Measurements from ENCODE around the gene NOD2.

NOD2 gene

DNA sequence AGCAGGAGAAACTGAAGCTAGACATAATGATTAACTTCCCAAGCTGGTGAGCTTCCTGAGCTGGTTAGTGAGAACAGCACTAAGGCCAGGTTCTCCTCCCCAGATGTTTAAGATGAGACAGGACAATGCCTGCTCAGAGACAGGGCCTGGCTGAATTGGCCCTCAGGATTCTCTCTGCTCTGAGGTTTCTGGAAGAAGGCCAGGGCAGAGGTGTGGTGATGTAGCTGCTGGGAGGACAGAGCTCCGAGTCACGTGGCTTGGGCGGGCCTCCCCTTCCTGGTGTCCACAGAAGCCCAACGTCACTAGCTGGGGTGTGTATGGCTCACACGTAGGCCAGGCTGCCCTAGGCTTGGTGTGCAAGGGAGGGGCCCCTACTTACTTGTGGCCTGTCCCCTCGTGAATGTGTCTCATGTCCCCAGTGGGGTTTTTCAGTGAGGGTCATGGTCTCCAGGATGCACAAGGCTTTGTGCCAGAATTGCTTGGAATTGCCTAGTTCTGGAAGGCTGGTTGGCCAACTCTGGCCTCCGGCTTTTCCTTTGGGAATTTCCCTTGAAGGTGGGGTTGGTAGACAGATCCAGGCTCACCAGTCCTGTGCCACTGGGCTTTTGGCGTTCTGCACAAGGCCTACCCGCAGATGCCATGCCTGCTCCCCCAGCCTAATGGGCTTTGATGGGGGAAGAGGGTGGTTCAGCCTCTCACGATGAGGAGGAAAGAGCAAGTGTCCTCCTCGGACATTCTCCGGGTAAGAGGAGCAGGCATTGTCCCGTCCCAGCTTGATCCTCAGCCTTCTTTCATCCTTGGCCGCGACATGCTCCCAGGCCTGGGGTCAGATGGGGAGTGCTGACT is 3.4 kb downstream of the NOD2 start:
- peak; percentile 92 for FAIRE-seq
- no peak for DNase-seq (ENCODE audit: insufficient read length)
- TF ChIP-seq POLR2AphosphoS5 (IDR thresholded peaks at IDR 0.05; ENCODE audit: low read depth, low read length) (no peak), POLR2A (IDR thresholded peaks at IDR 0.05; ENCODE audit: low read depth, low read length) (peak; percentile 31; the same call in 1 of the 2 replicates), TAF1 (IDR thresholded peaks at IDR 0.05; ENCODE audit: borderline replicate concordance, low read depth, low read length) (no peak)

DNA sequence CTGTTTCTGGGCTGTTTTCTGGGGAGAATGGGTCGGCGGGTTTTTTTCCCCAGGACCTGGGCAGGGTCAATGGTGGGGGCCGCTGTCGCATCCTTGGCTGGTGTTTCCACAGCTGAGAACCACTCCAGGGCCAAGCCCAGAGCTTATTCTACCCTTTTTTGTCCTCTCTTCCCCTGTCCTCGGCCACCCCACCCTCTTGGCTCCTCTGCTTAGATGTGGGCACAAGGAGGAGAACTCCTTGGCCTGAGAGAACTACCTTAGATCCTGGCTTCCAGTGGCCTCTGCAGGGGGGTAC is 4.0 kb downstream of the NOD2 start:
- TF ChIP-seq TAF1 (IDR thresholded peaks at IDR 0.05; ENCODE audit: borderline replicate concordance, low read depth, low read length) (no peak), POLR2A (IDR thresholded peaks at IDR 0.05; ENCODE audit: low read depth, low read length) (no peak), POLR2AphosphoS5 (IDR thresholded peaks at IDR 0.05; ENCODE audit: low read depth, low read length) (no peak)
- FAIRE-seq (no peak), DNase-seq (ENCODE audit: insufficient read length) (no peak)

DNA sequence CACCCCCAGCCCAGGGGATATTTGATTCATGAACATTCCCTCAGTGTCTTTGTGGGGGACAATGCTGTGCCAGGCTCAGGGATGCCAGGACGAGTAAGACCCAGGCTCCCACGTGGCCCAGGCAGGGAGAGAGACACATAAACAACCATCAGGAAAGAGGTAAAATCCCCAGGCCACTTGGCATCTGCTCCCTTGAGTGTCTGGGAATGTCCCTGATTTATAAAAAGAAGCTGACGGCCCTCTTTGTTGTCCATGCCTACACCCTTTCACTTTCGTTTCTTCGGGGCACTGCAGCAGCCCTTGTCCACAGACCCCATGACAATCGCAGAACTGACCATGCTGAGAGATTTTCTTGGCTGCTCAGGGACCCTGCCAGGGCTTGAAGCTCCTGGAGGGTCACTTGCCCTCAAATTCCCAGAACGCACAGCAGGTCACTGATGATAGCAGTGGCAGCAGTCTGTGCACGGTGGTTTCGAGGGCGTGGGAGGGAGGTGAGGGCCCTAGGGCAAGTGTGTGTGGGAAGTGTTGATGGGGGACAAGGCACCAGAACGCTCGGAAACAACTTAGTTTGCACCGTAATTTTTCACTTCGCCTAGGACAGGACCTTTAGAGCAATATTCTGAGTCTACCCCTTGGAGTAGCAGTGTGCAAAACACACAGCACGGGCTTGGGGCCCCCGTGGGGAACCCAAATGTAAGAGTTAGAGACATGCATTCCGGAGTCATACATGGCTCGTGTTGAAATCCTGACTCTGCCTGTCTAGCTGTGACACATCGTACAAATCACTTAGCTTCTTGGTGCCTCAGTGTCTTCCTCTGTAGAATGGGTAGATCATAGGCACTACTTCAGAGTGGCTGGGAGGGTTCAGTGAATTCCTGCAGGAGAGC is 4.7 kb downstream of the NOD2 start:
- TF ChIP-seq POLR2A (IDR thresholded peaks at IDR 0.05; ENCODE audit: low read depth, low read length), result no peak
- TF ChIP-seq POLR2AphosphoS5 (IDR thresholded peaks at IDR 0.05; ENCODE audit: low read depth, low read length), result peak; percentile 48; the same call in 1 of the 2 replicates
- TF ChIP-seq TAF1 (IDR thresholded peaks at IDR 0.05; ENCODE audit: borderline replicate concordance, low read depth, low read length), result 0 out of 2 replicates have a peak, but pooled peaks have one; percentile 25
- DNase-seq (ENCODE audit: insufficient read length), result no peak
- peak; percentile 96 for FAIRE-seq

DNA sequence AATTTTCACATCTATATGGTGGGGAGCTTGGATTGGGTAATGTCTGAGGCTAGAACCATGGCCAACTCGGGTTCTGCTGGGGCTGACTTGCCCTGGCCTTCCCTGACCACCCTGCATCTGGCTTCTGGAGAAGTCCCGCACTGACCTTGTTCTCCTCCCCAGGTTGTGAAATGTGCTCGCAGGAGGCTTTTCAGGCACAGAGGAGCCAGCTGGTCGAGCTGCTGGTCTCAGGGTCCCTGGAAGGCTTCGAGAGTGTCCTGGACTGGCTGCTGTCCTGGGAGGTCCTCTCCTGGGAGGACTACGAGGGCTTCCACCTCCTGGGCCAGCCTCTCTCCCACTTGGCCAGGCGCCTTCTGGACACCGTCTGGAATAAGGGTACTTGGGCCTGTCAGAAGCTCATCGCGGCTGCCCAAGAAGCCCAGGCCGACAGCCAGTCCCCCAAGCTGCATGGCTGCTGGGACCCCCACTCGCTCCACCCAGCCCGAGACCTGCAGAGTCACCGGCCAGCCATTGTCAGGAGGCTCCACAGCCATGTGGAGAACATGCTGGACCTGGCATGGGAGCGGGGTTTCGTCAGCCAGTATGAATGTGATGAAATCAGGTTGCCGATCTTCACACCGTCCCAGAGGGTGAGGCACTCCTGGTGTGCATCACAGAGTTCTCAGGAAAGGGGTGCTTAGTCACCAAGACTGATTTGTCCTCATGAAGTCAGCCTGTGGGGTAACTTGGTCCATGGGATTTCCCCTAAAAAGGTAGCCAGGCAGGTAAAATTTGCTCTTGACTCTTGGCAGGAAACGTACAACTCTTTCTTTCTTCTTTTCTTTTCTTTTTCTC is 6.1 kb downstream of the NOD2 start:
- peak; percentile 92 for FAIRE-seq
- TF ChIP-seq TAF1 (IDR thresholded peaks at IDR 0.05; ENCODE audit: borderline replicate concordance, low read depth, low read length) (no peak), POLR2AphosphoS5 (IDR thresholded peaks at IDR 0.05; ENCODE audit: low read depth, low read length) (no peak), POLR2A (IDR thresholded peaks at IDR 0.05; ENCODE audit: low read depth, low read length) (no peak)
- no peak for DNase-seq (ENCODE audit: insufficient read length)

DNA sequence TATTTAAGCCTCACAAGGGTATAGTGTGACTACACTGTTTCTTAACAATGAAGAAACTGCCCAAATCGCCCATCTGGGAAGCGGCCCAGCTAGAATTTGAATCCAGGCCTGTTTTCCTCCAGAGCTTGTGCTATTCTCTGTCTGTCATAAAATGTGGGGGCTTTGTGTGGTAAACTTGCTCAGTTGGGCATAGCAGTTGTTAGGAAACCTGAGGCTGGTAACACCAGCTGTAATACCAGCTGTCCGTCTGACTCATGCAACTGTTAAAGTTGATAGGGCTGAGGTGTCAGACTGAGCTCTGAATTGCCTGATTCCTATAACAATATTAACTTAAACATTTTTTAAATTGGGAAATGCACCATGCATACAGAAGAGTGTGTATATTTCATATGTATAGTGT is 9.3 kb downstream of the NOD2 start:
- DNase-seq (ENCODE audit: insufficient read length) (no peak), FAIRE-seq (no peak)

DNA sequence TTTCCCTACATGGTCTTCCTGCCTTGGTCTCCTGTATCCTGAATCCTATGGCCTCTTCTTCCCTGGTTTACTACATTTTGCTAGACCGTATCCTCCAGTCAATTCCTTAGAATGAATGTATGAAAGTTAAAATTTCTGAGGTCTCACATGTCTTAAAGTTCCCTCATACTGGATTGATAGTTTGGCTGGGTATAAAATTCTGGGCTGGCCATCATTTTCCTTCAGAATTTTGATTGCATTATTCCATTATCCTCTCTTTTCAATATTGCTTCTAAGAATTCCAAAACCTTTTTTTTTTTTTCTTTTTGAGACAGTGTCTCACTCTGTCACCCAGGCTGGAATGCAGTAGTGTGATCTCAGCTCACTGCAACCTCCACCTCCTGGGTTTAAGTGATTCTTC is 10.8 kb downstream of the NOD2 start:
- no peak for FAIRE-seq
- TF ChIP-seq TAF1 (IDR thresholded peaks at IDR 0.05; ENCODE audit: borderline replicate concordance, low read depth, low read length), result no peak
- no peak for TF ChIP-seq POLR2AphosphoS5 (IDR thresholded peaks at IDR 0.05; ENCODE audit: low read depth, low read length)
- no peak for TF ChIP-seq POLR2A (IDR thresholded peaks at IDR 0.05; ENCODE audit: low read depth, low read length)

More for the DNA sequence above, 9.3 kb downstream of the NOD2 start:
- TF ChIP-seq POLR2A (IDR thresholded peaks at IDR 0.05; ENCODE audit: low read depth, low read length) (no peak), POLR2AphosphoS5 (IDR thresholded peaks at IDR 0.05; ENCODE audit: low read depth, low read length) (no peak), TAF1 (IDR thresholded peaks at IDR 0.05; ENCODE audit: borderline replicate concordance, low read depth, low read length) (no peak)

DNA sequence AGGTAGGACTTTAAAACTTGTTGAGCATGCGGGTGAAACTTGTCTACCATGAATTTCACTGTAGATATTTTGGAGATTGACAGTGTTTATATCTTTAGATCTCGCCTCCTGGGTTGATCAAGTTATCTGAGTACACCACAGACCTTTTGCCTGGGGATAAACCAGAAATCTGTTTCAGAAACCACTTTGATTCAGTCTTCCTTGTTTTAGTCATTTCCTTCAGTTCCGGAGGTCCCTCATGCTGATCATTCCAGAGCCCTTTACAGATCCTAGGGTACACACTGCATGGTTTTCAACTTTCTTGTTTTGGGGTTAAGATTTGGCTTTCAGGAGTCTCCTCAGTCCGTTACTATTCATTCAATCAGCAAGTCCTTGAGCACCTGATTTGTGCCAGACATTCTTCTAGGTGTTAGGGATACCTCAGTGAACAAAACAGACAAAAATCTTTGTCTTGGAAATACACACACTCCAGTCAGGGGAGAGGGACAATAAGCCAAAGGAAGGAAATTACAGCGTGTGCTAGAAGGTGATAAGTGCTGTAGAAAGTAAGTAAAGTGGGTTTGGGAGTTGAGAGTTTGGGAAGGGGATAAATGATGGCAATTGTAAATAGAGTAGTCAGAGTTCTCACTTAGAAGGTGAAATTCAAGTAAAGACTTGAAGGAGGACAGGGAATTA is 12.2 kb downstream of the NOD2 start:
- no peak for DNase-seq (ENCODE audit: insufficient read length)
- FAIRE-seq, result peak; percentile 51
- TF ChIP-seq POLR2AphosphoS5 (IDR thresholded peaks at IDR 0.05; ENCODE audit: low read depth, low read length), result no peak
- no peak for TF ChIP-seq POLR2A (IDR thresholded peaks at IDR 0.05; ENCODE audit: low read depth, low read length)
- no peak for TF ChIP-seq TAF1 (IDR thresholded peaks at IDR 0.05; ENCODE audit: borderline replicate concordance, low read depth, low read length)

More for the DNA sequence above, 10.8 kb downstream of the NOD2 start:
- no peak for DNase-seq (ENCODE audit: insufficient read length)

DNA sequence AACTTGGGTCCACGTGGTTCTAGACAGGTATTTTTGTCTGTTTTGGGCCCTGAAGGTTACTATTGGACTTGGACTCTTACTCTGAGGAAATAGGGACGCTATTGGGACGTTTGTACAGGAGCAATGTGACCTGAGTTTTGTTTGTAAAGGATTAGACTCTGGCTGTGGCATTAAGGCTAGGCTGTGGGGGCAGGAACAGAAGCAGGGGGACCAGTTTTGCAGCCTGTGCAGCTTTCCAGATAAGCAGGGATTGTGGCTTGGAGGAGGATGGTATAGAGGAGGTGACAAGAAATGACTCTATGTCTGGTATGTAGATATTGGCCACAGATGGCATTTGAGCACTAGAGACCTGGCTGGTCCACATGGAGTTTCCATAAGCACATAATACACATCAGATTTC is 12.8 kb downstream of the NOD2 start:
- DNase-seq (ENCODE audit: insufficient read length) (no peak), FAIRE-seq (no peak)
- TF ChIP-seq TAF1 (IDR thresholded peaks at IDR 0.05; ENCODE audit: borderline replicate concordance, low read depth, low read length), result no peak
- no peak for TF ChIP-seq POLR2AphosphoS5 (IDR thresholded peaks at IDR 0.05; ENCODE audit: low read depth, low read length)
- no peak for TF ChIP-seq POLR2A (IDR thresholded peaks at IDR 0.05; ENCODE audit: low read depth, low read length)

DNA sequence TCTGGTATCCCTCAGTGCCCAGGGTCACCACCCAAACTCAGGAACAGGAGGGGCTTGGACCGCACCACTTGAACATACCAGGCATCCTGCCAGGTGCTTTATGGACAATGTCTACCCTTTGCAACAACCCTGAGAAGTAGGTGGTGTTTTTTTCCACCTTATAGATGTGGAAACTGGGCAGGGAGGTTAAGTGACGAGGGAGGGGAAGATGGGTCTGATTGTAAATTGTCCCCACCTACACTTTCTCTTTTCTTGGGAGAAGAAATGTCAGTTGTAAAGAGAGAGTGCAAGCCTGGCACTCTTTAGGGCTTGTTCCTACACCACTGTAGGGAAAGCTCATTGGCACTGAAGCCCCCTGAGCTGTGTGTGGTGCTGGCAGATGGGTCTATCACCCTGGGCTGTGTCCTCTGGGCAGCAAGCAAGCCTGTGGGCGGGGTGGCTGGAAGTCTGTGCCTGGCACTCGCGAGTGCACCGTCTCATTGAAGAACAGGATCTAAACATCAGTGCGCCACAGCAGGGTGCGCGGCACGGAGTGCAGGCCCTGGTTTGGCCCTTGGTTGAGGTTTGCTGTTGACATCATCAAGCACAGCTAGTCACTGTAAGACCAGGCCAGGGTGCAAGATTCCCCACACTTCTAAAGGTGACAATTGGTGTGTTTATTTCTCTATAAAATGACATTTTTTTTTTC is 15.1 kb downstream of the NOD2 start:
- FAIRE-seq (no peak), DNase-seq (ENCODE audit: insufficient read length) (no peak)
- no peak for TF ChIP-seq TAF1 (IDR thresholded peaks at IDR 0.05; ENCODE audit: borderline replicate concordance, low read depth, low read length)
- no peak for TF ChIP-seq POLR2A (IDR thresholded peaks at IDR 0.05; ENCODE audit: low read depth, low read length)
- no peak for TF ChIP-seq POLR2AphosphoS5 (IDR thresholded peaks at IDR 0.05; ENCODE audit: low read depth, low read length)

Measured in GM12892 (cell line).